ENCODE data around the gene PRODH.
"Not testable (repeated sequence)": the region's sequence is repeated elsewhere in the genome, so short reads cannot be mapped to it uniquely, and the experiment has no call there.

The PRODH gene

DNA sequence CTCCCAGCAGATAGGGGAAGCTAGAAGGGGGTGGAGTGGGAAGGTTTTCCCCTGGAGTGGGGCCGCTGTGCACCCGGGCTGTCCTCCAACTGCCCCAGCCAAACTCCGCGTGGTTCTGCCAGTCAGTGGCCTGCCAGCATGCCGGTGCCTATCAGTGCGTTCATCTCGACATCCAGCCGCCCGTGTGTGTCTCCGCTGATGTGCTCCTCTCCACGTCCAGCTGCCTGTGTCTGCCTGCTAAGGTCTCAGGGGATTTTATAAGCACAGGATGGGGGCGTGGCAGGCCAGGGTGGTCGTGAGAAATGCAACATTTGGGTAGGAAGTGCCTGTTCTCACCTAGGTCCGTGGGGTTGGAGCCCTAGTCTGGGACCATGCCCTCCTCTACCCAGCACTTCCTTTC lies 17.0 kb upstream of the PRODH start:
- DNase-seq (ENCODE audit: low read depth) = not testable (repeated sequence)

DNA sequence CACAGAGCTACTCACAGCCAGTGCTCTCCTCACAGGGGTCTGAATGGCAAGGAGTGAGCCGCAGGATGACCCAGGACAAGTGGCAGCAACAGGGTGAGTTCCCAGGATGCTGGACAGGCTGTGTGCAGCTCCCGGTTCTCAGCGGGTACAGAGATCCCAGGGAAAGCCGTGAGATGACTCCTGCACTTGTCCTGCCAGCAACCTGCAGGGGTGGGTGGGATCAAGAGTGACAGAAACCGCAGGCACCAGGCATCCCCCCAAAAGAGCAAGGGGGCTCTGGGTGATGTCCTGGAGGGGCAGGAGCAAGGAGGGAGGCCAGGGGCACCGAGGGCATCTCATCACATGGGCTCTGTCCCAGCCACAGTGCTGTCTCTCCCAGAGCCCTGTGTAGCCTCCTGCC lies 15.9 kb upstream of the PRODH start:
- DNase-seq (ENCODE audit: low read depth) = no peak

DNA sequence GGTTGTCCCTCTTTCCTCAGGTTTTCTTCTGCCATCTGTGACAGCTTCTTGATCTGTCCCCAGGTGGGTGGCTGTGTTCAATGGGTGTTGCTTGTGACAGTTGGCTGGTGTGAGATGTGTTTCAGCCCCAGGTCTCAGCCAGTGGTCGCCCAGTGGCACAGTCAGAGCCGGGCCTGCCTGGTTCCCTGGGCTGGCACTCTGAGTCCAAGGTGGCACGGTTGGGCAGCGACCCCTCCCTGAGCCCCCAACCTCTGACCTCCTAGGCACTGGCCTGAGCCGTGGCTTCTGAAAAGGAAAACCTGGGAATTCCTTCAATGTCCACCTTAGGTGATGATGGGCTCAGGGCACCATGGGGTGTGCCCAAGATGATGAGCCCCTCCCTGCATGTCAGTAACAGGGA lies 14.0 kb upstream of the PRODH start:
- no peak for DNase-seq (ENCODE audit: low read depth)

DNA sequence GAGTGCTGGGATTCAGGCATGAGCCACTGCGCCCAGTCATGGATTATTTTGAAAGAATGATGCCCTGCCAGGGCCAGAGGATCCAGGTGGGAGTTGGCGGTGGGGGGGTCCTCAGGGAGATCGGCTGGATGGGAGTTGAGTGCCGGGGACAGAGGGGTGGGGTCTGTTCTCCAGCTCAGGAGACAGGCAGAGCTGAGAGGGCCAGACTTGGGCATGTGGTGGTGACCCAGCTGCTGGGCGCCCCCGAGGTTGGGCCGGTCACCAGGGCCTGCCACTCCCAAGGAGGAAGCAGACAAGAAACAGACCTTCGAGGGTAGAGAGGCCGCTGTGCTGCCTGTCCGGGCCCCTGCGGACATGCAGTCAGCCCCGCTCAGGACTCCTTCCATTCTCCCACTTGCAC lies 11.8 kb upstream of the PRODH start:
- no peak for DNase-seq (ENCODE audit: low read depth)

DNA sequence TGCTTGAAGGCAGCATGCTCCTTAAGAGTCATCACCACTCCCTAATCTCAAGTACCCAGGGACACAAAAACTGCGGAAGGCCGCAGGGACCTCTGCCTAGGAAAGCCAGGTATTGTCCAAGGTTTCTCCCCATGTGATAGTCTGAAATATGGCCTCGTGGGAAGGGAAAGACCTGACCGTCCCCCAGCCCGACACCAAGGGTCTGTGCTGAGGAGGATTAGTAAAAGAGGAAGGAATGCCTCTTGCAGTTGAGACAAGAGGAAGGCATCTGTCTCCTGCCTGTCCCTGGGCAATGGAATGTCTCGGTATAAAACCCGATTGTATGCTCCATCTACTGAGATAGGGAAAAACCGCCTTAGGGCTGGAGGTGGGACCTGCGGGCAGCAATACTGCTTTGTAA lies 11.0 kb upstream of the PRODH start:
- DNase-seq (ENCODE audit: low read depth) = not testable (repeated sequence)

DNA sequence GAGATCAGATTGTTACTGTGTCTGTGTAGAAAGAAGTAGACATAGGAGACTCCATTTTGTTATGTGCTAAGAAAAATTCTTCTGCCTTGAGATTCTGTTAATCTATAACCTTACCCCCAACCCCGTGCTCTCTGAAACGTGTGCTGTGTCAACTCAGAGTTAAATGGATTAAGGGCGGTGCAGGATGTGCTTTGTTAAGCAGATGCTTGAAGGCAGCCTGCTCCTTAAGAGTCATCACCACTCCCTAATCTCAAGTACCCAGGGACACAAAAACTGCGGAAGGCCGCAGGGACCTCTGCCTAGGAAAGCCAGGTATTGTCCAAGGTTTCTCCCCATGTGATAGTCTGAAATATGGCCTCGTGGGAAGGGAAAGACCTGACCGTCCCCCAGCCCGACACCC lies 2.6 kb upstream of the PRODH start:
- not testable (repeated sequence) for DNase-seq (ENCODE audit: low read depth)

DNA sequence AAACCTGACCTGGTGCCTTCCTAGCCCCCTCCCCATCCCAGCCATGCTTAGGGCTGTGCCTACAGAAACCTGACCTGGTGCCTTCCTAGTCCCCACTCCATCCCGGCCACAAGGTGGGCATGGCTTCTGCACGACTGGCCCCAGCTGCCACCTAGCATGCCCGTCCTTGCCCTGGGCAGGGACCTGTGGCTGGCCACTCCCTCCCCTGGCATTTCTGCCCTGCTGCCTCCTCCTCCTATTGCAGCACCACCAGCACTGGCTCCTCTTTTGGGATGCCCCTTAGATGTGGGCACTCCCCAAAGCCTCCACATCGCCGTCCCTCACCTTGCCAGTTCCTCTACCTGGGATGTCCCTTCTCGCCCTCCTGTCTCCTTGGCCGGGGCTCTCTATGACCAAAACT lies 1.4 kb downstream of the PRODH start:
- not testable (repeated sequence) for DNase-seq (ENCODE audit: low read depth)

DNA sequence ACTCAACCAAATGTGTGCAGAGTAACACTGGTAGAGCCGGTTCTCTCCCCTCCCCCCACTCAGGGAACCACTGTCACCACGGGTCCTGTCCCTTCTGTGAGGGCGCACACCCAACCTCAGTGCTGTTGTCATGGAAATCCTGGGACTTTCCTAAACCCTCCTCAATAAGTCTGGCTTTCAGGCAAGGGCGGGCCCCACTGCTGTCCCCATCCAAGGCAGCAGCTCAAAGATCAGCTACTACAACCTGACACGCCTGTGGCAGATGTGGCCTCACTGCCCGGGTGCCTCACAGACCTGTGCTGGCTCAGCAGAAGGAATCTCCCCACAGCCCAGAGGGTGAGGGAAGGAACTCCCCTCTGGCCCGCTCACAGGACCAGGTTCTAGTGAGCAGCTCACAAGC lies 2.2 kb downstream of the PRODH start:
- no peak for DNase-seq (ENCODE audit: low read depth)

DNA sequence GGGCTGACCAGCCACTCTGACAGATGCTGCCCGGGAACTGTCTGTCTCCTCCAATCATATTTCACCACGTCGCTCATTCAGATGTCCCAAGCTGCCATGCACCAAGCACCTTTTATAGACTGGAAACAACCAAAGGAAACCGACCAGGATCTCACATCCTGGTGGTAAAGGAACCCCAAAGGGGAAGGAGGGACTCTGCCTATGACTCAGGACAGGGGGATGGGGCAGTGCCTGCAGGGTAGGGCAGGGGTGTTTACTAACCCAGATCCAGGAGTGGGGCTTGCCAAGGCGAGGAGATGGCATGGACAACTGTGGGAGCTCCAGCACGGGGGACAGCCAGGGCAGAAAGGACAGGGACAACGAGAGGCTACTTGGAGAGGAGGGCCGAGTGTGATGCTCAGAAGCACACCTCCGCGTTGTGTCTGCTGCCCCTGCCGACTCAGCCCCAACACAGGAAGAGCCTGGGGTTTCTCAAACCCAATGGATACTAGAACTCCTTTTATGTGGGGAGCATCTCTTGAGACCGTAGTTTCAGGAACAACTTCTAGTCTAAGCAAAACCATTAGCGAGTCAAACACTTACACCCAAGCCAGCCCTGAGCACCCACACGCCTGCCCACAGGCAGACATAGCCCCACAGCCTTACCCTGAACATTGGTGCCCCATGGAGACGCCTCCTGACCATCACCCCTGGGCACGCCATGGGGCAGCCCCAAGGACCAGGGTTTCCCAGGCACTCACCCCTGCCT lies 4.0 kb downstream of the PRODH start:
- no peak for DNase-seq (ENCODE audit: low read depth)

DNA sequence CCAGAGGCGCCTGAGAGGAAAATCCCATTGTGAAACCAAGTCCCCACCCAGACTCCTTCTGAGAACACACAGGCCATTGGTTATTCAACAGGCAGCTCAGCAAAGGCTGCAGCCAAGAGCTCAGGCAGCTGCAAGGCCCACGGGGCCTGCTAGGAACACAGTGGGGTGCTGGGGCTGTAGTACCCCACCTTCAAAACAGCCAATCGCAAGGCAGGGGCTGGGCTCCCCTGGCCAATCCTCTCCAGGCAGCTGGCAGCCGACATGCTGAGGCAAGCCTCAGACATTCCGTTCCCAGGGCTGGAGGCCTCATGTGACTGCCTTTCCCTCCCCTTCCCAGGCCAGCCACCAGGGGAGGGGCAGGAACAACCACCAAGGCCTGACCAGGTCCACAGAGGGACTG lies 6.6 kb downstream of the PRODH start:
- no peak for DNase-seq (ENCODE audit: low read depth)

DNA sequence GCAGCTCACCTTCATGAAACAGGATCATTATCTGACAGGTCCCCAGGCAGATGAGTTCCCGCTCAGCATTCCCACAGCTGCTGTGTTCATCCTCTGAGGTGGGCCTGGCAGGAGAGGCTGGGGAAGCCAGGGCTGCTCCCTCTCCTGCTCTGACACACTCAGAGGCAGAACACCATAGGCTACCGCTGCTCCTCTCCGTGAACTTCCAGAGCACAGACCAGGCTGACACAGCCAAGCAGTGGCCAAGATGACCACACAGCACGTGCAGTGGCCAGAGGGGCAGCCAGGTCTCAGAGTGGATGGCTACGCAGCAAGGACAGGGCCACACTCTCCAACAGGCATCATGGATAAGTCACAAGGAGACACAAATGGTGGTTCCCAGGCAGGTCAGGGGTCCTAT lies 8.5 kb downstream of the PRODH start:
- no peak for DNase-seq (ENCODE audit: low read depth)

DNA sequence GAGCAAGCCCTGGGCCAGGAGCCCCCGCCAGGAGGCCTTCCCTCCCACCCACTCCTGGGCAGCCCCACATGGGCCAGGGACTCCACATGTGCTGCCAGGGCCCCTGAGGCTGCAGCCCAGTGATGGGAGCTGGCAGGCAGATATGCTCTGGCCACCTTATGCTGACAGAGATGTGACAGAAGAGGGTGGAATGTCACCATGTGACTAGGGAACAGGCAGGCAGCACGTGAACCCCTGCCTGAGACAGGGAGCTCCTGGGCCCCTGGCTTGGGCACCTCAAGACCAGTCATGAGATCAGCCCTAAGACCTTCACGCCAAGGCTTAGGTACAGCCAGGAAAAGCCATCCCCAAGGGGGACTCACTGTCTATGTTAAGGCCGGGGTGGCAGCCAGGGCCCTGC lies 9.1 kb downstream of the PRODH start:
- DNase-seq (ENCODE audit: low read depth) = no peak

DNA sequence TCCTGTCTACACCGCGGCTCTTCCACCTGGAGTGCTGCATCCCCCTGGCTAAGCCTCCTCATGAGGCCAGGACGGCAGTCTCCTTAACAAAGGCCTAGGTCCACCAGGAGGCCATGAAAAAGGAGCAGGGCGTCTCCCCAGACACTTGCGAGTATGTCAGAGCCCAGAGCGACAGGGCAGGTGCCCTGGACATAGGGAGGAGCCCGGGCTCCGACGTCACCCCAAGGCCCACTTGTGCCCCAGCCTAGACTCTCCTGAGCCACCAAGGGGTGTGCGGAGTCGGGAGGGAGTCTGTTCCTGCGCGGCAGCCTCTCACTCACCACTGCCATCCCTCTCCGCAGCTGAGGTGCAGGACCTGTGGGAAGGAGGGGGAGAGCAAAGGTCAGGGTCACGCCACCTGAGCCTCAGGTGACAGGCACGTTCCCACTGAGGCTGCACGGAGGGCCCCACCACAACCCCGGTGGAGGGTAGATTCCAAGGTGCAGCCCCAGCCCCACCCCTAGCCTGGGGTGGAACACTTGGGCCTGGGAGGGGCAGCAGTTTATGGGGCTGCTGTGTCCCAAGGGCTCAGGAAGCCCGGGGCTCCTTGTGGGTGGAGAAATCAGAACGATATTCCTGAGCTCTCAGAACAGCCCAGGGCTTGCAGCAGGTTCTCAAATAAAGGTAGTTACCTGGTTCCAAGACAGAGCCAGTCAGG lies 10.6 kb downstream of the PRODH start:
- DNase-seq (ENCODE audit: low read depth) = no peak

DNA sequence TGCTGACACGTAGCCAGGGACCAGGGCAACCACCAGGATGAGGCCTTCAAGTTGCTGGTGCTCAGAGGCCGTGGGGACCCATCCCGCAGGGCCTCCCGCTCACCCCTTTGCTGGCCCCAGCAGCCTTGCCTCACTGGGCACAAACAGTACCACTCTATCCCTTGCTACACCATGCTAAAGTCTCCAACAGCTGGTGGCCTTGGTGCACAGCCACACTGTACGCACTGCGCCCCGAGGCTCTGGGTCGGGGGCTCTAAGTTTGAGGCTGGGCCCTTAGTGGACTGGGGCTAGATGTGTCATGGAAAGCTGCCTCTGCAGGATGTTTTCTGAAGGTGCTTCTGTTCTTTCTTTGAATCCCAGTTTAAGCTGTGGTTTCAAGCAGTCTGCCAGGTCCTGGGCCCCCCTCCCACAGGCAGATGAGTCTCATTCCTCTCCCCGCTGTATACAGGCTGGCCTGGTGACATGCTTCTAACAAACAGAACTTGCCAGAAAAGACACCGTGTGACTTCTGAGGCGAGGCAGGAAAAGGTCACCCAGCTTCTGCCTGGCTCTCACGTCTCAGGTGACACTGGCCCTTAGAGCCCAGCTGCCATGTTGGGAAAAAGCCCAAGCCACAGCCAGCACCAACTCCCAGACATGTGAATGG lies 15.7 kb downstream of the PRODH start:
- DNase-seq (ENCODE audit: low read depth) = not testable (repeated sequence)

DNA sequence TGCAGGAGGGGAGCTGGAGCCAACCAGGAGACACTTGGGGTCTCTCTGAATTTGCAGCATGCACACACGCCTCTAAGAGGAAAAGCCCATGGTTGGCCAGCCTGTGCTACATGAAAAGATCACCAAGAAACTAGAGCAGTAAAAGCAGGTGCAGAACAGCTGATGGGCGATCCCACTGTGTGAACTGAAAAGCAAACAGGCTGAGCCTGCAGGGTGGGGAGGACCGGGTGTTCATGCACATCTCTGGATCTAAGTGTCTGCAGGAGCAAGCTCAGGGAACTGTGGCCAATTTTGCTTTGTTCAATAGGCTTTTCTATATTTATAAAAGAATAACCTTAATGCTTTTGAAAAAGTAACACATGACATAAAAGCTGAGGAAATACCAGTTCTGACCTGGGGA lies 18.3 kb downstream of the PRODH start:
- not testable (repeated sequence) for DNase-seq (ENCODE audit: low read depth)

DNA sequence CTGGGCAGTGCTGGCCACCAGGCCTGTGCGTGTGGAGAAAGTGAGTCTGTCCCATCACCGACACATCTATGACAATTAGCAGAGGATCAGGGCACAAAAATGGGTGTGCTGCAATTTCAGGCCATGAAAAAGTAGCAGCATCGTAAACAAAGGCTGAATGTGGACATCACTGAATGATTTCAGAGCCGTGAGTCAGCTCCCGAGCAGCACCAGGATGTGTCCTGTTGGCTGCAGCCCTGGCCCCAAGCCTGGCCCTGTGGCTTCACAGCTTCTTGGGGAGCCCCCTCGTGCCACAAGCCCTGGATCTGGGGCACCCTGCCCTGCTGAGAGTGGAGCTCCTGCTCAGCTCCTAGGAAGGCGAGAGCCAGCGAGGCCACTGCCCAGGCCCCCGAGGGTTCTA lies 20.5 kb downstream of the PRODH start:
- DNase-seq (ENCODE audit: low read depth) = not testable (repeated sequence)

DNA sequence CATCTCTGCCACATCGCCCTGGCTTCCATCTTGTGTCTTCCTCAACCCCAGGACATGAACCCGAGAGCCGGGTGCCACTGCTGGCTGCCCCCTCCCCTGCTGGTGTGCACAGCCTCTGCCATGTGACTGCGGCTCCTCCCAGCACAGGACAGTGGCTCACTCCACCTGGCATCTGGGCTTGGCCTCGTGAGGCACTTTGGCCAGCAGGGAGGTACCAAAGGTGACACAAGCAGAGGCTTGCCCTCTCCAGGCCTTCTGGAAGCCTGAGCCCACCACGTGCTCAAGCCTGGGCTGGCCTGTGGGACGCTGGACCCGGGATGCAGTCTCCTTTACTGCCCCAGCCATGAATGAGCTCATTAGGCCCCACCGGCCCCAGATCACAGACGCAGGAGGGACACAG lies 21.5 kb downstream of the PRODH start:
- DNase-seq (ENCODE audit: low read depth) = not testable (repeated sequence)

DNA sequence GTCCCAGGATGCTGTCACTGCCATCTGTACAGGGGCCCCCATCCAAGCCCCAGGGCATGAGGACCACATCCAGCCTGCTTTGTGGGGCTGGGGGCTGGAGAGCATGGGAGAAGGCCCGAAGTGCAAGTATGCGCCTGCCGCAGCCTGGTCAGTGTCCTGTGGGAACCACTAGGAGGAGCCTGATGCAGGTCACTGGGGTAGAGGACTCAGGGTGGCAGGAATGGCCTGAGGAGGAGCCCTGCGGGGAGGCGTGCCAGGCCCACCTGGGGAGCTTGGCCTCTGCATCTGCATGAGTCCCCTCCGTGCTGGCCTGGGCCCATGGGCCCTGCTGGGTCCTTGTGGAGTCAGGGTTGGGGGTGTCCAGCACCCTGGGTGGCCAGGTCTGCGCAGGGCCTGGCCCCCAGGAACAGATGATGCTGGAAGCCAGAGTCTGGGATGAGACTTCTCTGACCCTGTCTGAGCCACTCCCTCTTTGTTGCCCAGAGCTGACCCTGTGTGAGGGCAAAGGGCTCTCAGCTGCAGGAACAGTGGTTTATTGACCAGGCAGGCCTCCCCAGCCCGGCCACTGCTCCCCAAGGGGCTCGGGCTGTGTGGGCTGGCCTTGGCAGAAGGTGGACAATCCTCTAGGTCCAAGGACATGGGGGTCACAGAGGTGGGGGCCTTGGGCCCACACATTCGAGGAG lies 23.7 kb downstream of the PRODH start:
- not testable (repeated sequence) for DNase-seq (ENCODE audit: low read depth)

DNA sequence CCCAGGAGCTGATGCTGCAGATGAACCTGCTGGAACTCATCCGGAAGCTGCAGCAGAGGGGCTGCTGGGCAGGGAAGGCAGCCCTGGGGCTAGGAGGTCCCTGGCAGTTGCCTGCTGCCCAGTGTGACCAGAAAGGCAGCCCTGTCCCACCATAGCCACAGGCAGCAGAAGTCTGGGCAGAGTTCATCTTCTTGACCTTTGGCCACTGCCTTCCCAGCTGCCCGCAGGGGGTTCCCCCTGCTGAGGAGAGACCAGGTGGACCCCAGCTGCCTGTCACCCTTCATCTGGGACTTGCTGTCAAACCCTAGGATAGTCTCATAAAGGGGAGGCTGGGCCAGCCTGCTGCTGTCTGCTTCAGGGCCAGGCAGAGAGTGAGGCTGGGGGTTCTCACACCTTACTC lies 24.6 kb downstream of the PRODH start:
- DNase-seq (ENCODE audit: low read depth) = not testable (repeated sequence)

DNA sequence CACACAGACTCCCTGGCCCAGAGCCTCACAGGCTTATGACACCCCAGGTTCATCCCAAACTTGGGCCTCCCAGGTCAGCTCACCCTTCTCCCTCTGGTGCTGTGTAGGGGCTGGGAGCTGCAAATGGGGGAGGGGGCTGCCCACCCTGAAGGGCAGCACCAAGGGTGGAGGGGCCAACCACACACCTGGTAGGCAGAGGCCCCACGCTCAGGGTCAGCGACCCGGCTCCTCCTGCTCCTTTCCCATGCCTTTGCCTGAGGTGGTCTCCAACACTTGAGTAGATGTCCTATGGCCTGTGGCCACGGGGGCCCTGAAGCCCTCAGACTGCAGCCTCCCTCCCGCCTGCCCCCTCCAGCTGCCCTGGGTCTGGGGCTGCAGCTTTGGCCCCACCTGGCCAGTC lies 26.5 kb downstream of the PRODH start:
- DNase-seq (ENCODE audit: low read depth) = no peak

DNA sequence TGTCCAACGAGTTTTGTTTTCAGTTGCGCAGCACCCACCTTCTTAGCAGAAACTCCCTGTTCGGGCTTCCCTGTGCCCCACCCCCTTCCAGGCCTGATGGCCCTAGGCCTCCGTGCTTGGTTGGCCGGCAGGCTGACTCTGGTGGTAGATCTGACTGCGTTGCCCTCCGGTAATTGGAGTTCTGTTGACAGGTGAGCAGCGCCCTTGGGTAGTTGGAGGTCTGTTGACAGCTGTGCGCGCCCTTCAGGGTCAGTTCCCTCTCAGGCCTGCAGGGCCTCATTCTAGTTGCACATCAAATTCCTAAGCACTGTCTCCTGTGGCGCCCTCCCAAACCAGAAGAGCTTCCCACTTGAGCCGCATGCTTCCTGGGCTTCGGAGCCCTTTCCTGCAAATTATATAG lies 29.2 kb downstream of the PRODH start:
- DNase-seq (ENCODE audit: low read depth) = no peak

DNA sequence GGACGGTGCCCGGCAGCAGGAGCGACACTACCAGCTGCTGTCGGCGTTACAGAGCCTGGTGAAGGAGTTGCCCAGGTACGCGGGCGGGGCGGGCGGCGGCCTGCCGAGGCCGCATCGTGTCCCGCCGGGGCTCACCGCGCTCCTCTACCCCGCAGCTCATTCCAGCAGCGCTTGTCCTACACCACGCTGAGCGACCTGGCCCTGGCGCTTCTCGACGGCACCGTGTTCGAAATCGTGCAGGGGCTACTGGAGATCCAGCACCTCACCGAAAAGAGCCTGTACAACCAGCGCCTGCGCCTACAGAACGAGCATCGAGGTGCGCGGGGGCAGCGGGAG lies 29.7 kb downstream of the PRODH start:
- DNase-seq (ENCODE audit: low read depth) = not testable (repeated sequence)

Measured in stromal cell of bone marrow (primary cell).